Measurements from ENCODE around the gene GFRA1.

DNA sequence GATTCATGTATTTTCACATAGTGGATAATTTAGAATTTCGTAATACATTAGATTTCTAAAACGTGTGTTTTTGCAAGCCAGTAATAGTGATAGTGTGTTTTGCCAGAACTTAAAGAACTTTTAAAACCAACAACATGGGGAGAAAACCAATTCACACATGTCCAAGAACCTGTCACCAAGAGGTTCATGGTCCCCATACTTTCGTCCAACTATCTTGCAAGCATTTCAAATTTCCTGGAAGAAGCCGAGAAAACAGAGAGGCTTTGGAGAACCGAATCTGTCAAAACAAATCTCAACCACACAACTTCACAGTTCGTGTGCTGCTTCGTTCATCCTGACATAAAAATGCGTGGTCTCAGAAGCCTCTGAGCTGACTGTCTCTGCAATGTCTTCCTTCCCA lies 31.9 kb downstream of the GFRA1 start:
- TF ChIP-seq CTCF (optimal IDR thresholded peaks at IDR 0.05 in 1 of 3, IDR thresholded peaks at IDR 0.05 in 1 of 3, conservative IDR thresholded peaks at IDR 0.05 in 1 of 3; ENCODE audit: extremely low read depth in 1 of 3, insufficient read depth in 2 of 3, low read length in 3 of 3), result no peak
- no peak for TF ChIP-seq EZH2 (IDR thresholded peaks at IDR 0.05; ENCODE audit: low read length)
